Memory B cell (primary cell): ENCODE measurements around the gene CELF4.

ENCODE experiments used
- ATAC-seq: fragments of 150-1000 bp; cut with Tn5 transposase; 2 replicates; pipeline ENCODE4 v1.10.0; 2021; ENCODE audit warnings: low read depth, mild to moderate bottlenecking, moderate library complexity
- DNase-seq, 2 donors: peaks; one replicate each; pipeline ENCODE4 v3.0.0; 2022; ENCODE audit warnings: low spot score in 2 of 2
- H3K27ac Mint-ChIP-seq: one replicate; pipeline ENCODE4 v1.8.0; 2022; ENCODE audit warnings: mild to moderate bottlenecking, moderate library complexity, mixed read lengths
- H3K27me3 Mint-ChIP-seq: one replicate; pipeline ENCODE4 v1.8.0; 2022; ENCODE audit warnings: mixed read lengths
- H3K36me3 Mint-ChIP-seq: one replicate; pipeline ENCODE4 v1.8.0; 2022; ENCODE audit warnings: mild to moderate bottlenecking, mixed read lengths
- H3K4me1 Mint-ChIP-seq: one replicate; pipeline ENCODE4 v1.8.0; 2022; ENCODE audit warnings: mixed read lengths
- H3K4me3 Mint-ChIP-seq: one replicate; pipeline ENCODE4 v1.8.0; 2022; ENCODE audit warnings: mild to moderate bottlenecking, moderate library complexity, mixed read lengths
- H3K9me3 Mint-ChIP-seq: one replicate; pipeline ENCODE4 v1.8.0; 2022; ENCODE audit warnings: mixed read lengths

The CELF4 gene

DNA sequence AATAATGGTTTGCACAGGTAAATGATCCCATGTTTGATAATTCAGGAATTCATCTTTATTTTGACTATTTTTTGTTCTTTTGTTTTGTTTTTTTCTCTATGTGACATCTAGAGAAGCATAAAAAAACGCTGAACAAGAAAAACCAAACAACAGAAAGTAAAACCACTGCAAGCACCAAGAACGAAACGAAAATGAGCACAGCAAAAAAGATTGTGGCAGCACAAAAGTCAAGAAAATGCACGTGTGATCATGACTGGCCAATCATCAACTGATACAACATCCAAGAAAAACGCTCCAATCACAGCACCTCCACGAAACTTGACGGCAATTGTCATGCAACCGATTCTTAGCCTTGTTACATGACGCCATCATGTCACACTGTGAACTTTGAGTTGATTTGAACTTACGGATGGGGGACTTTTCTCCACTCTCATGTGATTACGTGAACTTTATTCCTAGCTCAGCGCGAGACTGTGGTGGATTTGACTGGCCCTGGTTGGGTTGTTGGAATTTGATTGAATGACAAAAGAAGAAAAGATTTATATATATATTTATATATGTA is 318.7 kb downstream of the CELF4 start:
- no peak overlapping the region for H3K27ac Mint-ChIP-seq
- H3K4me1 Mint-ChIP-seq: peaks cover 2% of the 10 kb centered on the region
- peaks cover 1% of the 10 kb centered on the region for H3K9me3 Mint-ChIP-seq
- no peak for ATAC-seq
- H3K27me3 Mint-ChIP-seq: peaks cover 24% of the 10 kb centered on the region
- peaks cover 4% of the 10 kb centered on the region for H3K36me3 Mint-ChIP-seq
- no peak overlapping the region for H3K4me3 Mint-ChIP-seq
- no peak for DNase-seq

GRCh38 chr18:37244618-37245017 is 321.0 kb downstream of the CELF4 start:
- H3K9me3 Mint-ChIP-seq: peaks cover 1% of the 10 kb centered on the region
- no peak for DNase-seq

GRCh38 chr18:37243741-37244140 is 321.9 kb downstream of the CELF4 start:
- peaks cover 2% of the 10 kb centered on the region for H3K4me1 Mint-ChIP-seq
- H3K27ac Mint-ChIP-seq: no peak overlapping the region
- H3K36me3 Mint-ChIP-seq: peaks cover 4% of the 10 kb centered on the region
- H3K27me3 Mint-ChIP-seq: peaks cover 16% of the 10 kb centered on the region
- peaks cover 1% of the 10 kb centered on the region for H3K9me3 Mint-ChIP-seq
- ATAC-seq (no peak), DNase-seq (no peak)
- no peak overlapping the region for H3K4me3 Mint-ChIP-seq

More at GRCh38 chr18:37244618-37245017, 321.0 kb downstream of the CELF4 start:
- no peak for ATAC-seq
- Mint-ChIP-seq H3K4me3 (no peak overlapping the region), H3K27me3 (peaks cover 19% of the 10 kb centered on the region), H3K36me3 (peaks cover 4% of the 10 kb centered on the region), H3K4me1 (peaks cover 2% of the 10 kb centered on the region), H3K27ac (no peak overlapping the region)

DNA sequence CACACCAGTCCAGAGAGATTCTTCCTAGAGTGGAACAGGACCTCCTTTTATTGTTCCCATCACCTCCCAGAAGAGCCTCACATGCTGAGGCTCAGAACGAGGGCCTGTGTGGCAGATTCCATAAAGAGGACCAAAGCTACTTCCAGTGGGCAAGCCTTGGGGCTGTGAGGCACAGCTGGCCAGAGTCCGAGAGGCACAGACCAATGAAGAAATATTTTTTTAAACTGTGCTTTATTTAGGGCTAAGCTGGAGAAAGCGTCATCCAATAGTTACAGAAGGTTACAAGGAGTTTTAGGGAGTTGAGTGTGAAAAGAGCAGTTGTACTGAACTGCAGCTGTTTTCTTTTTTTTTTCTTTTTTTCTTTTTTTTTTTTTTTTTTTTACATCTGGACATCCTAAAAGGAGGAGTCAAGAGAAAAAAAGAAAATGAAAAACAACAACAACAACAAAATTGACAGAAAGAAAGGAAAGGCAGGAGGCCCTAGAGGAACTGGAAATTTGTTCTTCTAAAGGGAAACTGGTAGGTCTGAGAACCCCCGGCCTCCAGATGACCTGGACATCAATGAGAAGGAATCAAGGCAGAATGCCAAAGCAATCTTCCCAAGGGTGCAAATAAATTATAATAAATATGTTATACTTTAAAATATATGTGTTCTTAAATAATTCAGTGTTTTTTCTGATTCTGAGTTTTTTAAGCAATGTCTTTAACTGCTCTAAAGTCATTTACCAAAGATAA is 322.6 kb downstream of the CELF4 start:
- DNase-seq (no peak), ATAC-seq (no peak)
- no peak overlapping the region for H3K27ac Mint-ChIP-seq
- peaks cover 2% of the 10 kb centered on the region for H3K4me1 Mint-ChIP-seq
- H3K9me3 Mint-ChIP-seq: peaks cover 1% of the 10 kb centered on the region
- no peak overlapping the region for H3K4me3 Mint-ChIP-seq
- peaks cover 4% of the 10 kb centered on the region for H3K36me3 Mint-ChIP-seq
- H3K27me3 Mint-ChIP-seq: peaks cover 16% of the 10 kb centered on the region

GRCh38 chr18:37242091-37242490 is 323.5 kb downstream of the CELF4 start:
- ATAC-seq: no peak
- Mint-ChIP-seq H3K36me3 (peaks cover 4% of the 10 kb centered on the region), H3K4me3 (no peak overlapping the region), H3K4me1 (peaks cover 2% of the 10 kb centered on the region), H3K27ac (no peak overlapping the region), H3K9me3 (peaks cover 1% of the 10 kb centered on the region), H3K27me3 (peaks cover 18% of the 10 kb centered on the region)
- DNase-seq: no peak

DNA sequence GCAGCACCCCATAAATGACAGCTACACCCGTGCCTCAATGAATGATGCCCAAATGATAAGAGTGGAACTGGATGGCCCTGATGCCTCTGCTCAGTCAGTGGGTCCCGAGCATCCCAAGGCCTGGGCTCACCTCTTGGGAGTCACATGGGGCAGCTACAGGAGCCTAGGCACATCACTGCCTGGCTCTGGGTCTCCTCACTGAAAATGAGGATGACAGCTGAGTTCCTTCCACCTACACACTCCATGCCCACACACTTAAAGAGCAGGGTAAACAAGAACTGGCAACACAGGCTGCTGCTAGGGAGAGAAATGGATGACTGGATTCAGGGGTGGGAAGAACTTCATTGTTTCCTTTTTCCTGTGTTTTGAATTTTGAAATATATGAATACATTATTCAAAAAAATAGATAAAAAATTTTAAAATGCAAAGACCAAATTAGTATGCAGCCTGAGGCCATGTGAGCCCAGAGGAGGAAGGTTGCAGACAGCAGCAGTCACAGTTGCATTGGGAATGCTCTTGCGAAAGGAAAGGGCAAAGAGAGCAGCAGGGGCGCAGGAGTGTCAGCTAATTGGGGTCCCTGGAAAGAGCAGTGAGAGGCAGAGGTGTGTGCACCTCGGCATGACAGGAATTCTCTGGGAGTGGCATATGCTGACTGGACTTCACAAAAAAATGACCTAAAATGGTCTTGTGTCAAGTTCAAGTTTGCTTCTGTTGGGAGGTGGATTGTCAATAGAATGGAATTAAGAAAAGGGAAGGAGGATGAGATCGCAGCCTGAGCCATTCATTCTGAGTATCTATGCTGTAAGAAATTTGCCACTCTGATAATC is 327.1 kb downstream of the CELF4 start:
- Mint-ChIP-seq H3K27me3 (peaks cover 6% of the 10 kb centered on the region), H3K27ac (no peak overlapping the region), H3K9me3 (no peaks in the 10 kb centered on the region), H3K4me3 (no peak overlapping the region), H3K36me3 (no peaks in the 10 kb centered on the region), H3K4me1 (peaks cover under 1% of the 10 kb centered on the region)
- ATAC-seq: no peak
- DNase-seq: no peak

DNA sequence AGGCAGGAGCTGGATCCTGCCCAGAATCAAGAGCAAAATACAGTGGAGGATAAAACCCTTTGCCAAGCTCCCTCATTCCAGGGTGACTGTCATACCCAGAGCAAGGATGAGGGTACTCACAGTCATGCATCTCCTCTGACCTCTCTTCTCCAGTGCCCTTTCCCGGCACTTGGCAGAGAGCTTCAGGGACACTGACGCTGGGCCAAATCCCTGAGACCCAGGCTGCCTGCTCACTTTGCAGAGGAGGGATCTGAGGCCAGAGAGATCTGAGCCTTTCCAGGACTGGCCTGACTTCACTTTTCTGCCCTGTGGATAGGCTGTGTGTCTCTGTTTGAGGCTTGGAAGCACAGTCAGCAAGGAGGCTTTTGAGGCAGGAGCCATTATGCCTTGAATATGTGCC is 330.0 kb downstream of the CELF4 start:
- Mint-ChIP-seq H3K4me3 (no peak overlapping the region), H3K27ac (no peak overlapping the region), H3K9me3 (no peaks in the 10 kb centered on the region), H3K4me1 (no peaks in the 10 kb centered on the region), H3K36me3 (peaks cover 2% of the 10 kb centered on the region), H3K27me3 (peaks cover 2% of the 10 kb centered on the region)
- no peak for DNase-seq
- ATAC-seq: no peak

DNA sequence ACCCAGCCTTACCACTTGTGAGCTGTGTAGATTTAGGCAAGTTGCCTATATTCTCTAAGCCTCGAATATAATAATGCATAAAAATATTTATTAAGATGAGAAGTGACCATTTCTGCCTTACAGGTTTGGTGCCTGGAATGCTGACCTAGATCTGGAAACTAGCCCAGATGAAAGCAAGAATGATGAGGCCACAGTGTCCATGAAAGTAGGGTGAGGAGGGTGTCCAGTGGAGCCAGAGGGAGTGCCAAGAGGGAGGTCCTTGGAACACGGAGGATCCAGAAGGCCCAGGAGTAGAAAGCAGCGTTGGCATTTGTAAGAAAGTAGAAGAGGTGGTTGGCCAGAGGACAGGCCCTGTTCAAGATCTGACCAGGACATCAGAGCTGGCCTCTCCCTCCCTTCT is 334.3 kb downstream of the CELF4 start:
- DNase-seq: no peak
- Mint-ChIP-seq H3K9me3 (no peaks in the 10 kb centered on the region), H3K4me3 (no peak overlapping the region), H3K27me3 (no peaks in the 10 kb centered on the region), H3K4me1 (peaks cover 2% of the 10 kb centered on the region), H3K36me3 (peaks cover 6% of the 10 kb centered on the region), H3K27ac (no peak overlapping the region)
- no peak for ATAC-seq

- Mint-ChIP-seq H3K4me3 (no peak overlapping the region), H3K27me3 (no peaks in the 10 kb centered on the region), H3K9me3 (no peaks in the 10 kb centered on the region), H3K4me1 (peaks cover 5% of the 10 kb centered on the region), H3K27ac (no peak overlapping the region), H3K36me3 (peaks cover 7% of the 10 kb centered on the region)
- no peak for ATAC-seq
- no peak for DNase-seq
Observed at GRCh38 chr18:37230768-37231167, 334.8 kb downstream of the CELF4 start.

GRCh38 chr18:37225279-37225678 is 340.3 kb downstream of the CELF4 start:
- peak; percentile 31 for ATAC-seq
- Mint-ChIP-seq H3K4me1 (peaks cover 14% of the 10 kb centered on the region), H3K9me3 (no peaks in the 10 kb centered on the region)

DNA sequence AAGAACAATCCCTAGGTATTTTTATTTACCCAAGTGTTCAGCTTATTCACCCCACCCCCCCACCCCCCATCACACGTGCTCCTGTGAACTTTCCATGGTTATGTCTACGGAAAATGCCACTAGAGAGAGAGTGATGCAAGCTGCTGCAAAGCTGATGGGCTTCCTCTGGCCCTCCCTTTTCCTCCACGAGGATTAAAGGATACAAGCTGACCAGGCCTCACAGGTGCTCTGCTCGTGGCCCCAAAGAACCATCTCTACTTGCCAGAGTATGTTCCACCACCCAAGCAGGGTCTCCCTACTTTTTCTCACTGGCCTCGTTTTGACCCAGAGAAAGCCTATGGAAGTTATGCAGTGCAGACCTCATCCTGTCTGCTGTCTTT is 342.6 kb downstream of the CELF4 start:
- DNase-seq (no peak), ATAC-seq (no peak)
- Mint-ChIP-seq H3K4me1 (peaks cover 19% of the 10 kb centered on the region), H3K27ac (no peak overlapping the region), H3K27me3 (no peaks in the 10 kb centered on the region), H3K36me3 (peaks cover 24% of the 10 kb centered on the region), H3K4me3 (no peak overlapping the region), H3K9me3 (no peaks in the 10 kb centered on the region)

More at GRCh38 chr18:37225279-37225678, 340.3 kb downstream of the CELF4 start:
- Mint-ChIP-seq H3K4me3 (no peak overlapping the region), H3K36me3 (peaks cover 17% of the 10 kb centered on the region), H3K27ac (peak overlapping the region; percentile 29), H3K27me3 (no peaks in the 10 kb centered on the region)
- DNase-seq: no peak

- no peaks in the 10 kb centered on the region for H3K9me3 Mint-ChIP-seq
Observed at GRCh38 chr18:37222354-37222998, 343.1 kb downstream of the CELF4 start.

DNA sequence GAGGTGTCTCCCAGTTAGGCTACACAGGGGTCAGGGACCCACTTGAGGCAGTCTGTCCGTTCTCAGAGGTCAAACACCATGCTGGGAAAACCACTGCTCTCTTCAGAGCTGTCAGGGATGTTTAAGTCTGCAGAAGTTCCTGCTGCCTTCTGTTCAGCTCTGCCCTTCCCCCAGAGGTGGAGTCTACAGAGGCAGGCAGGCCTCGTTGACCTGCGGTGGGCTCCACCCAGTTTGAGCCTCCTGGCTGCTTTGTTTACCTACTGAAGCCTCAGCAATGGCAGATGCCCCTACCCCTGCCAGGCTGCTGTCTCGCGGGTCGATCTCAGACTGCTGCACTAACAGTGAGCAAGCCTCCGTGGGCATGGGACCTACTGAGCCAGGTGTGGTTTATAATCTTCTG is 346.3 kb downstream of the CELF4 start:
- no peak overlapping the region for H3K27ac Mint-ChIP-seq
- H3K36me3 Mint-ChIP-seq: peaks cover 20% of the 10 kb centered on the region
- H3K4me3 Mint-ChIP-seq: peak overlapping the region; percentile 54

More at GRCh38 chr18:37222354-37222998, 343.1 kb downstream of the CELF4 start:
- Mint-ChIP-seq H3K4me3 (no peak overlapping the region), H3K36me3 (peaks cover 20% of the 10 kb centered on the region), H3K27ac (no peak overlapping the region), H3K4me1 (peaks cover 19% of the 10 kb centered on the region), H3K27me3 (no peaks in the 10 kb centered on the region)
- DNase-seq: no peak
- ATAC-seq: no peak

More for the DNA sequence above, 346.3 kb downstream of the CELF4 start:
- ATAC-seq (no peak), DNase-seq (no peak)
- H3K9me3 Mint-ChIP-seq: peaks cover 3% of the 10 kb centered on the region
- no peaks in the 10 kb centered on the region for H3K27me3 Mint-ChIP-seq
- H3K4me1 Mint-ChIP-seq: peaks cover 7% of the 10 kb centered on the region
